GM18909 (cell line): ENCODE measurements around the gene ACTN1.
"Not testable (repeated sequence)": the region's sequence is repeated elsewhere in the genome, so short reads cannot be mapped to it uniquely, and the experiment has no call there.

Experiments used
- ATAC-seq: cut with Tn5 transposase; IDR thresholded peaks from one replicate; pipeline ENCODE4 v1.9.1; 2021; ENCODE audit warnings: mild to moderate bottlenecking; ENCODE audit not compliant: unreplicated experiment, poor library complexity

The ACTN1 gene

DNA sequence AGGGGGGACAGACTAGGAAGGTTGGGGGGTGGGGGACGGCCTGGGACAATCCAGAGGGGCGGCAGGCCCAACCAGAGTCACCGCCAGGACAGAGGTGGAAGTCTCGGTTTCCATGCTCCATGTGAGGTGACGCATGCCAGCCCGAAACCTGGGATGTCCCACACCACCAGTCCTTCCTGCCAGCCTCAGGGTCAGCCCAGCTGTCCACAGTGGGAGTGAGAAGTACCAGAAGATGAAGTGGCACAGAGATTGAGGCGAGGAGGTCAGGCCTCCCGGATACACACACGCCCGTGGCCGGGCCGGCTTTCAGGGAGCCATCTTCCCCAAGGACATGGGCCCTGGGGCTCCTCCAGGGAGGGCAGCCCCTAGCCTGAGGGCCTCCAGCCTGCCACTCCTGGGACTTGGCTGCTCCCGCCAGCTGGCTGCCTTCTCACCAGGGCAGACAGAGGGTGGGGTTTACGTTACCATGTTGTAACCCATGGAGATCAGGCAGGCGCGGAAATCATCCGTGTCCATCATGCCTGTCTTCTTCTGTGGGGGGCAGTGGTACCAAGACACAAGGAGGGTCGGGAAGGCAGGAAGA is 101.0 kb downstream of the ACTN1 start:
- ATAC-seq = no peak

- ATAC-seq = no peak
Observed at GRCh38 chr14:68876976-68877375, 102.1 kb downstream of the ACTN1 start.

GRCh38 chr14:68874746-68875155 is 104.4 kb downstream of the ACTN1 start:
- ATAC-seq = no peak

DNA sequence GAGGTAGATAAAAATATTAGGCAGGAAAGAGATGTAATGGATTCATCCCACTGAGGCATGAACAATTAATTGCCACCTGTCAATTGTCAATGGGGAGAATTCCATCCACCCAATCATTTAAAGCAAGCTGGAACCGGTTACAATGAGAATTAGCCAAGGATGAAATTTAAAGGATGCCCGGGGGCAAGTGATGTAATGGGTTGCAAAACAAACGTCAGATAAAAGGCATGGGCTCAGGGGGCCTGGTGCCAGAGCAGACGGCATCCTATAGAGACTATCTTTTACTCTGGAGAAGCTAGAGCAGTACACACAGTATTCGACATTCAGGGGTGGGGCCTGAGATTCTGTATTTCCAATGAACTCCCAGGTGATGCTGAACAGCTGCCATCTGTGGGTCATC is 105.7 kb downstream of the ACTN1 start:
- ATAC-seq = no peak

GRCh38 chr14:68871392-68871791 is 107.7 kb downstream of the ACTN1 start:
- no peak for ATAC-seq

- ATAC-seq = no peak
Observed at GRCh38 chr14:68866991-68867533, 112.0 kb downstream of the ACTN1 start.

DNA sequence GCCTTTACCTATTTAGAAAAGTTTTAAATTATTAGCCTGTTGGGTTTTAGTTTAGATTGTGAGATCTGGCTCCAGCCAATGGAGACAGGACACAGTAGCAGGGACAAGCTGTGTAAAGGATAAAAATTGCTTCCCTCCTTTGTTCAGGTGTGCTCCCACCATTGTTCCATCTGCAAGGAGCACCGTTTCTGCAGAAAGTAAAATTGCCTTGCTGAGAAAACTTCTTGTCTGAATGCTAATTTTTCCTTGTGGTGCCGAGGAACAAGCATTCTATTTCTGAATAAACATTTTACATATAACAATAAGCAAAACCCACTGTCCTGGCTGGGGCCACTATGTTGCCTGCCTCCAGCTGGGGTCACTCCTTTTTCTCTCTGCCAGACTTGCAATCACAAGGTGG is 113.6 kb downstream of the ACTN1 start:
- no peak for ATAC-seq

DNA sequence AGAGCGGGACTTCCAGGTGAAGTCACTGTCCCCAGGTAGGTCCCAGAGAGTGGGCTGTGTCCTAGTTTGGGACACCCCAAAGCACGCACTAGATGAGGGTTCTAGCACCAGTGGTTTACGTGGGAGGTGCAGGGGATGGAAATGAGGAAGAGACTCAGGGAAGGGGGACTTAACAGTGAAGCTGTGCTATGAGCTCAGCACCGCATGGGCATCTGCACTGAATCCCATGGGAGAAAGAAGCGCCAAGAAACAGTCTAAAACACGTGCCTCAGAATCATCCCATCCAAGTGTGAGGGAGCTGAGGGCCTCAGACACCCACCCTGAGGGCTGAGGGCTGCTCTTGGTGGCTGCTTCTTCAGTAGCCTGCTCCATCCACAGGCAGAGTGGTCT is 114.7 kb downstream of the ACTN1 start:
- ATAC-seq = no peak

GRCh38 chr14:68863610-68864360 is 115.3 kb downstream of the ACTN1 start:
- no peak for ATAC-seq

DNA sequence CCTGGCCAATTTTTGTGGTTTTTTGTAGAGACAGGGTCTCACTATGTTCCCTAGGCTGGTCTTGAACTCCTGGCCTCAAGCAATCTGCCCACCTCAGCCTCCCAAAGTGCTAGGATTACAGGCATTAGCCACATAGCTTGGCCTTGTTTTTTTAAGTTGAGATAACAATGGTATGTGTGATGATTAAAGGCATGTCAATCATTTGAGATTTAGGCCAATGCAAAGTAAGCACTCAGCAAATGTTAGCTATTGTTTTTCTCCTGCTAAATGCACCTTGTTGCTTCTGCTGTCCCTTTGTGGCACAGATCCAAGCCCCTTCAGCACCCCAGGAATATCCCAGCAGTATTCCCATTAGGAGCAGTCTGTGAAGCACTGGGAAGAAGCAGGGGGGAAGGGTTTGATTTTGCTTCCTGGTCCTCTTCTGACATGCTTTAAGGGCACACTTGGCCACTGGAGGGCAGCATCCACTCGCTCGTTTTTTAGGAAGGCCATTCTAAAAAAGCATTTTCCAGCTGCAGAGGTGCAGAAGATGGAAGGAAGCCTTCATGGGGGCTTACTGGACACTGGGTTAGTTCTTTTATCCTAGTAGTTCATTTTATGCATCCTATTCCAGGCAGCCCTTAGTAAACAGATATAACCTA is 116.0 kb downstream of the ACTN1 start:
- no peak for ATAC-seq

DNA sequence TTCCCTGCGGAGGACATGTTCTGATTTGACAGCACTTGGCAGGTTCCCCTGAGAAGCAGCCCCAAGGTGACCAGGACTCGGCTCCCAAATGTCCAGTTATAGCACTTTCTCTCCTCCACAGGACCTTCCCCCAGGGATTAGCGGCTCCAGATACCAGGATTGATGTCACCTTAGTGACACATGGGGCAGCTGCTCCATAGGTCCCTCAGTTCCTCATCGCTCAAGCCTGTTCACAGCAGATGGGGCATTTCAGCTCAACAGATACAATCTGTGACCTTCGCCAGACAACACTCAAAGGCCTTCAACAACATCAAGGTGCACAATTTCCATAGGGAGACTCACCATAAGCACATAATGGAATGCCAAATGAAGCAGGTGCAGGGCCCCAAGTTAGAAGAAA is 118.3 kb downstream of the ACTN1 start:
- ATAC-seq = no peak

- ATAC-seq = no peak
Observed at GRCh38 chr14:68857516-68858070, 121.5 kb downstream of the ACTN1 start.

DNA sequence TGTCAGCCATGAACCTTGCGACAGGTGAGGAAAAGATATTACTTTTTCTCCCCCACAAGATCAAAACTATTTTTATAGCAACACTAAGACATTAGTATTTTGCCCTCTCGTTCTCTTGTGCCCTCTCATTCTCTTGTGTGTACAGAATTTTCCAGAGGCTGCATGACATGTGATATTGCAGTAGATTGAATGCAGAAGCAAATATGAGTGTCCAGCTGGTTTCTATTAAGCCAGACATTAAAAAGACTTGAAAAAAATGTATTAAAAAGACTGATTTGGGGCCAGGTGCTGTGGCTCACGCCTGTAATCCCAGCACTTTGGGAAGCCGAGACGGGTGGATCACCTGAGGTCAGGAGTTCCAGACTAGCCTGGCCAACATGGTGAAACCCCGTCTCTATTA is 122.5 kb downstream of the ACTN1 start:
- no peak for ATAC-seq

DNA sequence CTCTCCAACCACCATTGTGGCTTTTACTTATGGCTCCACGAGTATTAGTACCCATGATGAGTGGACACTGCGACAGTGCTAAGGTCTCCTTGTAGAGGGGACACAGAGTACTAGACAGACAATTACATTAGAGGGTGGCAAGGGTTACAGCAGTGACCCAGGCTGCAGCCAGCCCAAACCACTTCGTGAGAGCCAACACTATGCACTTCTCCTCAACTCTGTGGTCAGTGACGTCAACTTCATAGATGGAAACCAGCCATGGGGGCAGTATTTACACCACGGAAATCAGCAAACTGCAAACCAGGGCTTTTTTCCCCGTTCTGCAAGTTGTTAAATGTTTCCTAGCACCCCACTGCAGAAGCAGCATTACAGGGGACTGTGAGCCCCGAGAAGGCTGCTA is 124.7 kb downstream of the ACTN1 start:
- no peak for ATAC-seq

- ATAC-seq = no peak
Observed at GRCh38 chr14:68853749-68854148, 125.4 kb downstream of the ACTN1 start.

DNA sequence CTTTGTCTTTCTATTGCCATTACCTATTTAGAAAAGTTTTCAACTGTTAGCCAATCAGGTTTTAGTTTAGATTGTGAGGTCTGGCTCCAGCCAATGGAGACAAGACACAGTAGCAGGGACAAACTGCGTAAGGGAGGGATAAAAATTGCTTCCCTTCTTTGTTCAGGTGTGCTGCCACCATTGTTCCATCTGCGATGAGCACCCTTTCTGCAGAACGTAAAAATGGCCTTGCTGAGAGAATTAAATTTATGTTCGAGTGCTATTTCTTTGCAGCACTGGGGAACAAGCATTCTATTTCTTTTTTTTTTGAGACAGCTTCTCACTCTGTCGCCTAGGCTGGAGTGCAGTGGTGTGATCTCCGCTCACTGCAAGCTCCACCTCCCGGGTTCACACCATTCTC is 126.6 kb downstream of the ACTN1 start:
- ATAC-seq = not testable (repeated sequence)

GRCh38 chr14:68851078-68851477 is 128.0 kb downstream of the ACTN1 start:
- ATAC-seq = no peak

- ATAC-seq = no peak
Observed at GRCh38 chr14:68849416-68849815, 129.7 kb downstream of the ACTN1 start.

DNA sequence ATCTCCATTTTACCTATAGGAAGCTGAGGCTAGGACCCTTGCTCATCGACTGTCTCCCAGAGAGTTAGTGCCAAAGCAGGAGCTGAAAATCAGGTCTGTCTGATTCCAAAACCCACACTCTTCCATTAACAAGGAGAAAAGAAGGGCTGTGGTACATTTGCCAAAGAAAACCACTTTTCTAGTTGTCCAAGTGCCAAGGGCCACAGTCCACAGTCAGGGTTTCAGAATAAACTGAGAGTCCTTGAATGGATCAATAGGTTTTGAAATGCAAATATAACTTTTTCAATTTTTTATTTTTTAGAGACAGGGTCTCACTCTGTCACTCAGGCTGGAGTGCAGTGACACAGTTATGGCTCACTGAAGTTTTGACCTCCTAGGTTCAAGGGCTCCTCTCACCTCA is 130.8 kb downstream of the ACTN1 start:
- no peak for ATAC-seq

- not testable (repeated sequence) for ATAC-seq
Observed at GRCh38 chr14:68847640-68848039, 131.5 kb downstream of the ACTN1 start.

GRCh38 chr14:68846466-68846865 is 132.6 kb downstream of the ACTN1 start:
- ATAC-seq = no peak
